Measurements from ENCODE around the gene CYP27C1. TPM values are rescaled to one million over a fixed set of nuclear protein-coding genes. Genes with fewer than 3 reads are reported as not detected.

Gene CYP27C1, protein sequence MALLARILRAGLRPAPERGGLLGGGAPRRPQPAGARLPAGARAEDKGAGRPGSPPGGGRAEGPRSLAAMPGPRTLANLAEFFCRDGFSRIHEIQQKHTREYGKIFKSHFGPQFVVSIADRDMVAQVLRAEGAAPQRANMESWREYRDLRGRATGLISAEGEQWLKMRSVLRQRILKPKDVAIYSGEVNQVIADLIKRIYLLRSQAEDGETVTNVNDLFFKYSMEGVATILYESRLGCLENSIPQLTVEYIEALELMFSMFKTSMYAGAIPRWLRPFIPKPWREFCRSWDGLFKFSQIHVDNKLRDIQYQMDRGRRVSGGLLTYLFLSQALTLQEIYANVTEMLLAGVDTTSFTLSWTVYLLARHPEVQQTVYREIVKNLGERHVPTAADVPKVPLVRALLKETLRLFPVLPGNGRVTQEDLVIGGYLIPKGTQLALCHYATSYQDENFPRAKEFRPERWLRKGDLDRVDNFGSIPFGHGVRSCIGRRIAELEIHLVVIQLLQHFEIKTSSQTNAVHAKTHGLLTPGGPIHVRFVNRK
- not detected for polyA plus RNA-seq (2013)

DNA sequence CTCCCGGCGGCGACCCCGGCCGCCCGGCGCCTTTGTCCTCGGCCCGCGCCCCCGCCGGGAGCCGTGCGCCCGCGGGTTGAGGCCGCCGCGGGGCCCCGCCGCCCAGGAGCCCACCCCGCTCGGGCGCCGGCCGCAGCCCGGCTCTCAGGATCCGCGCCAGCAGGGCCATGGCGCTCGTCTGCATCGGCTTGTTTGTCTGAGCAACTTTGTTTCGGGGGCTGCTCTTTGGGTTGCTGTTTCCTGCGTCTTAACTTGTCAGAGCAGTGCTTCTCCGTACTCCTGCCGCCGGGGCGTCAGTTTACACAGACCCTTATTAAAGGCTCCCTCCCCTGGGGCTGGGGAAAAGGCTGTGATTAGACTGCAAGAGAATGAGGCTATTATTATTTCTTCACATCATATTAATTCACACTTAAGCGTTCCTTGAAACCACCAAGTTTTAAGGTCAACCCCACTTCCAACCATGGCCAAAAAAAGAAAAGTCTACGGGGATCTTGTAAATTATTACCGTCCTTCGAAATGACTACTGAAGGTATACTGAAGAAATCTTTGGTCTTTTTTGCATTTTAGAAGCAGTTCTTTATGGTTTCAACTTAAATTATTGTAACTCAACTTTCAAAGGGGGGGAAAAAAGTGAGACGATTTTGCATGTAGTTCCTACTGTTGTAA lies at the start of gene CYP27C1:
CYP27C1 (minus strand) TSS at position 198 of the 666 bp plus-strand sequence; CDS start at position 169, 29 bp downstream.
- Histone ChIP-seq H3K9me3 (ENCODE audit: control extremely low read depth in 1 of 5, control insufficient read depth in 4 of 5, insufficient read depth in 2 of 5, low read depth in 1 of 5, low read length in 4 of 5) (peaks cover 1 to 11% (median 5%) of the 10 kb centered on the region in 5 experiments), H3K4me3 (ENCODE audit: control insufficient read depth in 1 of 7, extremely low read depth in 1 of 7, insufficient read depth in 4 of 7, low read depth in 2 of 7, low read length in 6 of 7) (peak within 1 kb of the TSS in 6 of 7 experiments; percentile 54 to 75 (median 57)), H3K27me3 (replicated peaks in 2 of 5; ENCODE audit: control insufficient read depth in 4 of 5, insufficient read depth in 5 of 5, low read length in 4 of 5) (peaks cover 6 to 82% (median 34%) of the 10 kb centered on the region in 5 experiments), H3K27ac (ENCODE audit: insufficient read depth in 1 of 2, low read depth in 1 of 2, low read length in 2 of 2, poor library complexity in 1 of 2, severe bottlenecking in 2 of 2) (no peak within 1 kb of the TSS), H3K4me1 (ENCODE audit: control extremely low read depth in 1 of 4, control insufficient read depth in 4 of 4, insufficient read depth in 4 of 4, low read length in 3 of 4) (peaks cover 0 to 32% (median 22%) of the 10 kb centered on the region in 4 experiments), H3K36me3 (ENCODE audit: control insufficient read depth in 4 of 4, insufficient read depth in 4 of 4, low read length in 3 of 4) (no peaks in the 10 kb centered on the region)
- DNase-seq = peak in 2 of 3 donors; percentile 54 to 65
- ChIA-PET CTCF (no interaction called here), POLR2A (interaction anchor here (0.6 kb wide), 1 partner anchor 857 kb away, joined by 3 read pairs; no protein-coding TSS in a partner anchor)
- 0% methylated on average over 35 of the region's 43 CpGs for WGBS (ENCODE audit: insufficient coverage)

DNA sequence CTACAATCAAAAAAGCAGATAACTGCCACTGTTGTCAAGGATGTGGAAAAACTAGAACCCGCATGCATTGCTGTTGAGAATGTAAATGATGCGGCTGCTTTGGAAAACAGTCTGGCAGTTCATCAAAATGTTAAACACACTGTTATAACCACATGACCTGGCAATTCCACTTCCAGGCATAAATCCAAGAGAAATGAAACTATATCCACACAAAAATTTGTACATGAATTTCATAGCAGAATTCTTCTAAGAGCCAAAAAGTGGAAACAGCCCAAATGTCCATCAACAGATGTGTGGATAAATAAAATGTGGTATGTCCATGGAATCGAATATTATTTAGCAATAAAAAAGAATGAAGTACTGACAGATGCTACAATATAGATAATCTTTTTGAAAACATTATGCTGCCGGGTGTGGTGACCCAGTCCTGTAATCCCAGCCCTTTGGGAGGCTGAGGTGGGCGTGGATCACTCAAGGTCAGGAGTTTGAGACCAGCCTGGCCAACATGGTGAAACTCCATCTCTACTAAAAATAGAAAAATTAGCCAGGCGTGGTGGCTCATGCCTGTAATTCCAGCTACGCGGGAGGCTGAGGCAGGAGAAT lies 41.8 kb upstream of the CYP27C1 start:
- Histone ChIP-seq H3K27ac (ENCODE audit: insufficient read depth in 1 of 2, low read depth in 1 of 2, low read length in 2 of 2, poor library complexity in 1 of 2, severe bottlenecking in 2 of 2) (no peak overlapping the region), H3K36me3 (ENCODE audit: control insufficient read depth in 4 of 4, insufficient read depth in 4 of 4, low read length in 3 of 4) (peaks cover 18 to 69% (median 43%) of the 10 kb centered on the region in 4 experiments), H3K4me1 (ENCODE audit: control extremely low read depth in 1 of 4, control insufficient read depth in 4 of 4, insufficient read depth in 4 of 4, low read length in 3 of 4) (peaks cover 0 to under 1% (median 0%) of the 10 kb centered on the region in 4 experiments), H3K9me3 (ENCODE audit: control extremely low read depth in 1 of 5, control insufficient read depth in 4 of 5, insufficient read depth in 2 of 5, low read depth in 1 of 5, low read length in 4 of 5) (no peaks in the 10 kb centered on the region), H3K4me3 (ENCODE audit: control insufficient read depth in 1 of 7, extremely low read depth in 1 of 7, insufficient read depth in 4 of 7, low read depth in 2 of 7, low read length in 6 of 7) (no peak overlapping the region), H3K27me3 (replicated peaks in 2 of 5; ENCODE audit: control insufficient read depth in 4 of 5, insufficient read depth in 5 of 5, low read length in 4 of 5) (no peaks in the 10 kb centered on the region)
- CTCF ChIA-PET = no interaction called here
- WGBS (ENCODE audit: insufficient coverage) = 92% methylated on average over 4 of the region's 8 CpGs
- POLR2A ChIA-PET = no interaction called here
- no peak for DNase-seq

- 97% methylated on average over 5 of the region's 5 CpGs for WGBS (ENCODE audit: insufficient coverage)
- Histone ChIP-seq H3K4me1 (ENCODE audit: control extremely low read depth in 1 of 4, control insufficient read depth in 4 of 4, insufficient read depth in 4 of 4, low read length in 3 of 4) (peaks cover 0 to 15% (median 0%) of the 10 kb centered on the region in 4 experiments), H3K4me3 (ENCODE audit: control insufficient read depth in 1 of 7, extremely low read depth in 1 of 7, insufficient read depth in 4 of 7, low read depth in 2 of 7, low read length in 6 of 7) (no peak overlapping the region), H3K9me3 (ENCODE audit: control extremely low read depth in 1 of 5, control insufficient read depth in 4 of 5, insufficient read depth in 2 of 5, low read depth in 1 of 5, low read length in 4 of 5) (no peaks in the 10 kb centered on the region), H3K27ac (ENCODE audit: insufficient read depth in 1 of 2, low read depth in 1 of 2, low read length in 2 of 2, poor library complexity in 1 of 2, severe bottlenecking in 2 of 2) (no peak overlapping the region), H3K27me3 (replicated peaks in 2 of 5; ENCODE audit: control insufficient read depth in 4 of 5, insufficient read depth in 5 of 5, low read length in 4 of 5) (no peaks in the 10 kb centered on the region), H3K36me3 (ENCODE audit: control insufficient read depth in 4 of 4, insufficient read depth in 4 of 4, low read length in 3 of 4) (peaks cover 20 to 74% (median 49%) of the 10 kb centered on the region in 4 experiments)
- ChIA-PET POLR2A (interaction anchor here (0.6 kb wide), 1 partner anchor 204 kb away, joined by 3 read pairs; no protein-coding TSS in a partner anchor), CTCF (no interaction called here)
- no peak for DNase-seq
Observed at GRCh38 chr2:127259355-127259754, 39.3 kb upstream of the CYP27C1 start.

- CTCF ChIA-PET = no interaction called here
- H3K4me3 ChIP-seq (ENCODE audit: control insufficient read depth in 1 of 7, extremely low read depth in 1 of 7, insufficient read depth in 4 of 7, low read depth in 2 of 7, low read length in 6 of 7) = no peak overlapping the region
- POLR2A ChIA-PET = no interaction called here
- no peaks in the 10 kb centered on the region for H3K9me3 ChIP-seq (ENCODE audit: control extremely low read depth in 1 of 5, control insufficient read depth in 4 of 5, insufficient read depth in 2 of 5, low read depth in 1 of 5, low read length in 4 of 5)
- H3K27me3 ChIP-seq (replicated peaks in 2 of 5; ENCODE audit: control insufficient read depth in 4 of 5, insufficient read depth in 5 of 5, low read length in 4 of 5) = no peaks in the 10 kb centered on the region
- no peak for DNase-seq
- H3K27ac ChIP-seq (ENCODE audit: insufficient read depth in 1 of 2, low read depth in 1 of 2, low read length in 2 of 2, poor library complexity in 1 of 2, severe bottlenecking in 2 of 2) = no peak overlapping the region
- H3K4me1 ChIP-seq (ENCODE audit: control extremely low read depth in 1 of 4, control insufficient read depth in 4 of 4, insufficient read depth in 4 of 4, low read length in 3 of 4) = peaks cover 0 to 15% (median 0%) of the 10 kb centered on the region in 4 experiments
- WGBS (ENCODE audit: insufficient coverage) = 94% methylated on average over 3 of the region's 8 CpGs
- peaks cover 20 to 59% (median 44%) of the 10 kb centered on the region in 4 experiments for H3K36me3 ChIP-seq (ENCODE audit: control insufficient read depth in 4 of 4, insufficient read depth in 4 of 4, low read length in 3 of 4)
Observed at GRCh38 chr2:127256866-127257265, 36.8 kb upstream of the CYP27C1 start.

GRCh38 chr2:127256381-127256780 lies 36.3 kb upstream of the CYP27C1 start:
- H3K4me3 ChIP-seq (ENCODE audit: control insufficient read depth in 1 of 7, extremely low read depth in 1 of 7, insufficient read depth in 4 of 7, low read depth in 2 of 7, low read length in 6 of 7) = no peak overlapping the region
- no peaks in the 10 kb centered on the region for H3K27me3 ChIP-seq (replicated peaks in 2 of 5; ENCODE audit: control insufficient read depth in 4 of 5, insufficient read depth in 5 of 5, low read length in 4 of 5)
- no peak for DNase-seq
- WGBS (ENCODE audit: insufficient coverage) = 58% methylated on average over 2 of the region's 3 CpGs
- peaks cover 20 to 54% (median 40%) of the 10 kb centered on the region in 4 experiments for H3K36me3 ChIP-seq (ENCODE audit: control insufficient read depth in 4 of 4, insufficient read depth in 4 of 4, low read length in 3 of 4)
- peaks cover 0 to 15% (median 0%) of the 10 kb centered on the region in 4 experiments for H3K4me1 ChIP-seq (ENCODE audit: control extremely low read depth in 1 of 4, control insufficient read depth in 4 of 4, insufficient read depth in 4 of 4, low read length in 3 of 4)
- H3K9me3 ChIP-seq (ENCODE audit: control extremely low read depth in 1 of 5, control insufficient read depth in 4 of 5, insufficient read depth in 2 of 5, low read depth in 1 of 5, low read length in 4 of 5) = no peaks in the 10 kb centered on the region
- POLR2A ChIA-PET = no interaction called here
- no peak overlapping the region for H3K27ac ChIP-seq (ENCODE audit: insufficient read depth in 1 of 2, low read depth in 1 of 2, low read length in 2 of 2, poor library complexity in 1 of 2, severe bottlenecking in 2 of 2)
- CTCF ChIA-PET = no interaction called here

GRCh38 chr2:127255721-127256120 lies 35.6 kb upstream of the CYP27C1 start:
- Histone ChIP-seq H3K4me1 (ENCODE audit: control extremely low read depth in 1 of 4, control insufficient read depth in 4 of 4, insufficient read depth in 4 of 4, low read length in 3 of 4) (peaks cover 0 to 15% (median 0%) of the 10 kb centered on the region in 4 experiments), H3K27ac (ENCODE audit: insufficient read depth in 1 of 2, low read depth in 1 of 2, low read length in 2 of 2, poor library complexity in 1 of 2, severe bottlenecking in 2 of 2) (no peak overlapping the region), H3K4me3 (ENCODE audit: control insufficient read depth in 1 of 7, extremely low read depth in 1 of 7, insufficient read depth in 4 of 7, low read depth in 2 of 7, low read length in 6 of 7) (no peak overlapping the region), H3K9me3 (ENCODE audit: control extremely low read depth in 1 of 5, control insufficient read depth in 4 of 5, insufficient read depth in 2 of 5, low read depth in 1 of 5, low read length in 4 of 5) (no peaks in the 10 kb centered on the region), H3K36me3 (ENCODE audit: control insufficient read depth in 4 of 4, insufficient read depth in 4 of 4, low read length in 3 of 4) (peaks cover 15 to 47% (median 35%) of the 10 kb centered on the region in 4 experiments), H3K27me3 (replicated peaks in 2 of 5; ENCODE audit: control insufficient read depth in 4 of 5, insufficient read depth in 5 of 5, low read length in 4 of 5) (no peaks in the 10 kb centered on the region)
- ChIA-PET CTCF (no interaction called here), POLR2A (no interaction called here)
- 98% methylated on average over 6 of the region's 6 CpGs for WGBS (ENCODE audit: insufficient coverage)
- no peak for DNase-seq
